HEK293 (cell line): ENCODE data around the gene HNRNPC.

ENCODE experiments used
- BCL11A ChIP-seq: fragments of 450-650 bp; formaldehyde crosslinking; IDR thresholded peaks from 2 replicates; pipeline ENCODE4 v1.5.1; 2016; ENCODE audit warnings: low read depth, missing biosample characterization, missing genetic modification characterization
- CTCF ChIP-seq: fragments of 450-650 bp; formaldehyde crosslinking; IDR thresholded peaks from 2 replicates; pipeline ENCODE4 v1.5.1; 2016; ENCODE audit warnings: missing biosample characterization, missing genetic modification characterization
- MZF1 ChIP-seq: fragments of 450-650 bp; formaldehyde crosslinking; IDR thresholded peaks from 2 replicates; pipeline ENCODE4 v1.5.1; 2017; ENCODE audit warnings: missing biosample characterization, missing genetic modification characterization, borderline replicate concordance
- YY2 ChIP-seq: fragments of 450-650 bp; formaldehyde crosslinking; IDR thresholded peaks from 2 replicates; pipeline ENCODE4 v1.5.1; 2016; ENCODE audit warnings: missing biosample characterization, missing genetic modification characterization
- ZIC2 ChIP-seq: fragments of 450-650 bp; formaldehyde crosslinking; IDR thresholded peaks from 2 replicates; pipeline ENCODE4 v1.5.1; 2016; ENCODE audit warnings: missing biosample characterization, missing genetic modification characterization
- ZNF571 ChIP-seq: fragments of 450-650 bp; formaldehyde crosslinking; IDR thresholded peaks from 2 replicates; pipeline ENCODE4 v1.5.0; 2017; ENCODE audit warnings: missing biosample characterization, missing genetic modification characterization
- ZNF785 ChIP-seq: fragments of 450-650 bp; formaldehyde crosslinking; IDR thresholded peaks from 2 replicates; pipeline ENCODE4 v1.5.1; 2016; ENCODE audit warnings: missing biosample characterization, missing genetic modification characterization
- TF ChIP-seq, protein P1 (sequence below): fragments of 450-650 bp; formaldehyde crosslinking; IDR thresholded peaks from 2 replicates; pipeline ENCODE4 v1.5.1; 2016; ENCODE audit warnings: missing biosample characterization, missing genetic modification characterization, low read depth

GRCh38 chr14:21267431-21267845 lies 1.8 kb downstream of the HNRNPC start:
- no peak for TF ChIP-seq BCL11A
- TF ChIP-seq CTCF (tag by site-specific recombination), result no peak
- no peak for TF ChIP-seq ZIC2
- no peak for TF ChIP-seq YY2 (tag by site-specific recombination)
- TF ChIP-seq ZNF571 (tag by site-specific recombination), result no peak
- TF ChIP-seq ZNF785, result no peak
- TF ChIP-seq, protein P1, sequence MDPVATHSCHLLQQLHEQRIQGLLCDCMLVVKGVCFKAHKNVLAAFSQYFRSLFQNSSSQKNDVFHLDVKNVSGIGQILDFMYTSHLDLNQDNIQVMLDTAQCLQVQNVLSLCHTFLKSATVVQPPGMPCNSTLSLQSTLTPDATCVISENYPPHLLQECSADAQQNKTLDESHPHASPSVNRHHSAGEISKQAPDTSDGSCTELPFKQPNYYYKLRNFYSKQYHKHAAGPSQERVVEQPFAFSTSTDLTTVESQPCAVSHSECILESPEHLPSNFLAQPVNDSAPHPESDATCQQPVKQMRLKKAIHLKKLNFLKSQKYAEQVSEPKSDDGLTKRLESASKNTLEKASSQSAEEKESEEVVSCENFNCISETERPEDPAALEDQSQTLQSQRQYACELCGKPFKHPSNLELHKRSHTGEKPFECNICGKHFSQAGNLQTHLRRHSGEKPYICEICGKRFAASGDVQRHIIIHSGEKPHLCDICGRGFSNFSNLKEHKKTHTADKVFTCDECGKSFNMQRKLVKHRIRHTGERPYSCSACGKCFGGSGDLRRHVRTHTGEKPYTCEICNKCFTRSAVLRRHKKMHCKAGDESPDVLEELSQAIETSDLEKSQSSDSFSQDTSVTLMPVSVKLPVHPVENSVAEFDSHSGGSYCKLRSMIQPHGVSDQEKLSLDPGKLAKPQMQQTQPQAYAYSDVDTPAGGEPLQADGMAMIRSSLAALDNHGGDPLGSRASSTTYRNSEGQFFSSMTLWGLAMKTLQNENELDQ, result no peak
- no peak for TF ChIP-seq MZF1 (tag by site-specific recombination)
